ENCODE results near the gene DDI2.

- TF ChIP-seq CTCF (IDR thresholded peaks at IDR 0.05; ENCODE audit: low read depth, low read length) (no peak), POLR2A (IDR thresholded peaks at IDR 0.05; ENCODE audit: extremely low read depth, insufficient read length) (no peak), MAX (IDR thresholded peaks at IDR 0.05; ENCODE audit: low read depth, low read length) (no peak)
Observed at GRCh38 chr1:15622712-15623373, 5.6 kb downstream of the DDI2 start.
